NCI-H187 treated with DMSO at 0.1 percent for 48 hours (cell line): ENCODE measurements around the gene HMGXB3.
"Not testable (repeated sequence)": the region's sequence is repeated elsewhere in the genome, so short reads cannot be mapped to it uniquely, and the experiment has no call there.

Source experiments
- DNase-seq: peaks from one replicate; lab custom pipeline; 2025; lab: John Stamatoyannopoulos, UW

Gene HMGXB3

GRCh38 chr5:150022158-150022531, 21.6 kb downstream of the HMGXB3 start:
- DNase-seq = no peak

GRCh38 chr5:150022681-150023080, 22.1 kb downstream of the HMGXB3 start:
- no peak for DNase-seq

- DNase-seq = no peak
These were observed 22.6 kb downstream of the HMGXB3 start for GRCh38 chr5:150023136-150023535.

DNA sequence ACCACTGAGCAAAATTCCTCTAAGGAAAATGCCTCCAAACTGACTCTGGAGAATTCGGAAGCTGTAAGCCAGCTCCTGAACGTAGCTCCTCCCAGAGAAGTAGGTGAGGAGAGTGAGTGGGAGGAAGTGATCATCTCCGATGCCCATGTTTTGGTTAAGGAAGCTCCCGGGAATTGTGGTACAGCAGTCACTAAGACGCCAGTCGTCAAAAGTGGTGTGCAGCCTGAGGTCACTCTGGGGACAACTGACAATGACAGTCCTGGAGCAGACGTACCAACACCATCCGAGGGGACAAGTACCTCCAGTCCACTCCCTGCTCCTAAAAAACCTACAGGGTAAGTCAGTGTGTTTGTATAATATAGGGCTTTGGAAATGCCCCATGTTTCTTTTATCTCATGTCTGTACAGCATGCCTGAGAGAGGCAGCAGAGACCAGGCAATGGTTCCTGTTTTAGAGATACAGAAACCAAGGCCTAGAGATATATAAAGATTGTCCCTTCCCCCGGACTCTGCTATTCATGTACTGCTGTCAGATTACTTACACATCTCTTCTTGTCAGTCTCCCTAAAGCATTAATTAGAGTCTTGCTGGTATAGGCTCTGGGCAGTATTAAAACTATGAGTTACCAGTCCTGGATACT, 23.9 kb downstream of the HMGXB3 start:
- DNase-seq = no peak

DNA sequence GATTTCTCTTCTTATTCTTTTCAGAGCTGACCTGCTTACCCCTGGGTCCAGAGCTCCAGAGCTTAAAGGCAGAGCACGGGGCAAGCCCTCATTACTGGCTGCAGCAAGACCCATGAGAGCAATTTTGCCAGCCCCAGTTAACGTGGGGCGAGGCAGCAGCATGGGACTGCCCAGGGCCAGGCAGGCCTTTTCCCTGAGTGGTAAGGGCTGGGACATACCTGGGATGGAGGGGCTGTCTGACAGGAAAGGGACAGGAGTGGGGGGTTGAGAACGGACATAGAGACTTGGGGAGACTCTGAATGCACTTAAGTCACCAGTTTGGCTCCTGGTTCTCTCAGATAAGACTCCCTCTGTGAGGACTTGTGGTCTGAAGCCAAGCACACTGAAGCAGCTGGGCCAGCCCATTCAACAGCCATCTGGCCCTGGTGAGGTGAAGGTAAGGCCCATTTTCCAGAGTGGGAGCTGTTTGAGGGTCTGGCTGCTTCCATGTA, 26.2 kb downstream of the HMGXB3 start:
- DNase-seq = no peak

GRCh38 chr5:150028047-150028446, 27.5 kb downstream of the HMGXB3 start:
- DNase-seq = not testable (repeated sequence)

DNA sequence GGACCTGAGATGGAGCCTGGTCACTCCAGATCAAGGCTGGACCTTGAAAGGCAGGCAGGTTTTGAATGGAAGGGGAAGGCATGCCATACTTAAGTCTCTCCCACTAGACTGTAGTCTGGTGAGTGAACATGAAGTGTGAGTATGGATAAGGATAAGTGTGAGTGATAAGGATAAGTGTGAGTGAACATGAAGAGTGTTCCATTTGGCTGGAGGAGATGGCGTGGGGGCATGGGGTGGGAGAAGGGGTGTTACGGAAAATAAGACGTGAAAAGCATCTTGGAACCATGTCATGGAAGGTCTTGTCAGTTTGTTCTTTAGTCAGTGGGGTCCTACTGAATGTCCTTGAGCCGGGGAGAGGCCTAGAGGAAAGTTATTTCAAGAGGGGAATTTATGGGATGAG, 32.8 kb downstream of the HMGXB3 start:
- DNase-seq = no peak

- no peak for DNase-seq
These were observed 34.1 kb downstream of the HMGXB3 start for GRCh38 chr5:150034662-150035061.

DNA sequence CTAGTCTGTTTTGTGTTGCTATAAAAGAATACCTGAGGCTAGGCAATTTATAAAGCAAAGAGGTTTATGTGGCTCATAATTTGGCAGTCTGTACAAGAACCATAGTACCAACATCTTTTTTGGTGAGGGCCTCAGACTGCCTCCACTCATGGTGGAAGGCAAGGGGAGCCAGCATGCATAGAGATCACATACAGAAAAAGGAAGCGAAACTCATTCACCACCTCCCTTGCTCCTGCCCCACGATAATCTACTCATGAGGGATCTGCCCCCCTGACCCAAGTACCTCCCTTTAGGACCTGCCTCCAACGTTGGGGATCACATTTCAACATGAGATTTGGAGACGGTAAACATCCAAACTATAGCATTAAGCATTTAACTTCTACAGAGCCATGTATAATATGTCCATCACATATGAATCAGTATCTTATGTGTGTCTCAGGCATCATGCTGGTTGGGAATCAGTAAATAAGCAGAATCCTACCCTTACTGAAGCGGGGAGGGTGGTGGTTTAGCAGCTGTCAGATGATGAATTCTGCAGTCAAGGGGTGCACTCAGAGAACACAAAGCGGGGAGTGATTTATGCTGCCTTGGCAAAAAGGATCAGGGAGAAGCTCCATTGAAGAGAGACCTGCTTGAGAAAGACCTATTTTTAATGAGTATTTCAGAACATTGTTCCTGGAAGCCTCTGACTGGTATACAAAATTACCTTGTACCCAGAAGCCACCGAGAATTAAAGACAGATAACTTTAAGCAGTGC, 34.8 kb downstream of the HMGXB3 start:
- no peak for DNase-seq

GRCh38 chr5:150036513-150036912, 36.0 kb downstream of the HMGXB3 start:
- no peak for DNase-seq

GRCh38 chr5:150038547-150038946, 38.0 kb downstream of the HMGXB3 start:
- DNase-seq = no peak

DNA sequence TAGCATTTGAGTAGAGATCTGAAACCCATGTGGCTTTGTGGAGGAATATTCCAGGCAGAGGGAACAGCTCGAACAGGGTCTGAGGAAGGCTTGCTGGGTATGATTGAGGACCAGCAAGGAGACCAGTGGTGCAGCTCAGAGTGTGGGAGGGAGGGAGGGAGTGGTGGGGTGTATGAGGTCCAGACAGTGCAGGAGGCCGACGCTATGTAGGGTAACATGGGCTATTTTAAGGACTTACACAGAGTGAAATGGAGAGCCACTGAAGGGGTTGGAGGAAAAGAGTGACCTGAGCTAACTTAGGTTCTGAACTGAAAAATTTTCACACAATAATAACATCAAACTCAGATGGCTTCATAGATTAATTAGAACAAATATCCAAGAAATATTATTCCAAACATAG, 41.9 kb downstream of the HMGXB3 start:
- no peak for DNase-seq

DNA sequence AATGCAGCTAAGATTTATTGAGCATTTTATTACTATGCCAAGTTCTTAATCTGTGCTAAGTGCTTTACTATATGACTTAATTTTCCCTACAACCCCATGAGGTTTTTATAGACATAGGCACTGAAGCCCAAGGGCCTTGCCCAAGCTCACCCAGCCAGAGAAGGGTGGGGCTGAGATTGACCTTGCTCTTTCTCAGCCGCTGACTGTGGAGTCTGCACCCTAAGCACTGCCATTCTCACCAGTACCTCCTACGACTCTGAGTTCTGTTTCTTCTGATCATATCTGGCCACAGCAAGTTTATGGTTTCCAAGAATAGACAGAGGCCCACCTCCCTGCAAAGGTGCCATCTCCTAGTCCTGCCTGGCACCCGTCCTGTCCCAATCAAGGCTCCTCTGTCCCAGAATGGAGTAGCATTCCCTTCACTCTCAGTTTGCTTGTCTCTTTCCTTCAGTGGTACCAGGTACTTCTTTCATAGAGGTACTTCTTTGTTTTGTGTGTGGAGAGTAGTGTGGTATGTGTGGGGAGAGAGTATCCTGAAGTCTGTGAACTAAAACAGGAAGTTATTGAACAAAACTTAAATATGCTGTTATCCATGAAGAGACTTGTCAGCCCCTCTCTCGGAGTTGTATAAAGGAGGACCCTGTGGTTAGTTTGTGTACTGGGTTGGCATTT, 43.3 kb downstream of the HMGXB3 start:
- no peak for DNase-seq

- DNase-seq = no peak
These were observed 43.8 kb downstream of the HMGXB3 start for GRCh38 chr5:150044329-150044681.

DNA sequence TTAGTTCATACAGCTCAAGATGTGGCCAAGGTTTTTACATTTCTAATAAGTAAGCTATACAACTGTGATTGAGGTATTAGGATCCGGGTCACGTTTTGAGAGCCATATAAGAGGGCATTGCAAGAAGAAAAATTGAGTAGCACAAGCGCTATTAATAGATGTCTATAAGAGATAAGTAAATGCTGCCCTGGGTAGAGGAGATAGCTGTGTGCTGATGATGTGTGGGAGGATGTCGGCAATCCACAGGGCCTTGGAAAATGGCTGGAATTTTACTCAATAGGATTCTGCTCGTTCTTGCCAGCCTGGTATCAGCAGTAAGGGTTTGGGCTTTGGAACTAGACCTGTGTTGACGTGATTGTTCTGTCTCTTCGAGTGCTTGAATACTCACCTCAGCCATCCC, 44.2 kb downstream of the HMGXB3 start:
- DNase-seq = no peak

DNA sequence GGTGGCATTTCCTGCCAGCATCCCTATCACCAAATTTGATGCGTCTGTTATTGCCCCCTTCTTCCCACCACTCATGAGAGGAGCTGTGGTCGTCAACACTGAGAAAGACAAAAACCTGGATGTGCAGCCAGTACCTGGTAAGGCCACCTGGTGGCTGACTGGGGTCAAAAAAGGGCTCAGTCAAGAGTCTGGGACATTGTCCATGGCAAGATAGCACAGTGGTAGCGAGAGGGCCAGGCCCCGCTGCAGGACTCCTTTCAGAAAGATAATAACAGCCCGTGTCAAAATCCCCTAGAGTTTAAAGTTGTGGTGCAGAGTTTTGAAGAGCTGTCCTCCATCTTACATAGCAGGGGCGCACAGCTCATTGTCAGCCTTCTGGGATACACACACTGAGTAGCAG, 45.0 kb downstream of the HMGXB3 start:
- DNase-seq = no peak

GRCh38 chr5:150046031-150046430, 45.5 kb downstream of the HMGXB3 start:
- DNase-seq = no peak

DNA sequence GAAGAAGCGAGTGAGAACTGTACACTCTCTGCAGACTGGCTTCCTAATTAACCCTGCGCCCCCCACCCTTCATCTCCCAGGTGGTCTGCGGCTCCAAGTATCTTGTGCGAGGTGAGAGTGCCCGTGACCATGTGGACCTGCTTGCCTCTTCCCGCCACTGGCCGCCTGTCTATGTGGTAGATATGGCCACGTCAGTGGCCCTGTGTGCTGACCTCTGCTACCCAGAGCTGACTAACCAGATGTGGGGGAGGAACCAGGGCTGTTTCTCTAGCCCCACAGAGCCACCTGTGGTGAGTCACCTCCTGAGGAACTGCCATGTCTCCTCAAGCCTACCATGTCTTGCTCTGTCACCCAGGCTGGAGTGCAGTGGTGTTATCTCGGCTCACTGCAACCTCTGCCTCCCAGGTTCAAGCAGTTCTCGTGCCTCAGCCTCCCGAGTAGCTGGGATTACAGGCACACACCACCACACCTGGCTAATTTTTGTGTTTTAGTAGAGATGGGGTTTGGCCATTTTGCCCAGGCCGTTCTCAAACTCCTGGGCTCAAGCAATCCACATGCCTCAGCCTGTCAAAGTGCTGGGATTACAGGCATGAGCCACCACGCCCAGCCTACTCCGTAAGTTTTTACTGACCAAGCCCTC, 49.8 kb downstream of the HMGXB3 start:
- not testable (repeated sequence) for DNase-seq

GRCh38 chr5:150051657-150052195, 51.2 kb downstream of the HMGXB3 start:
- DNase-seq = no peak

- no peak for DNase-seq
These were observed 51.9 kb downstream of the HMGXB3 start for GRCh38 chr5:150052226-150052955.

DNA sequence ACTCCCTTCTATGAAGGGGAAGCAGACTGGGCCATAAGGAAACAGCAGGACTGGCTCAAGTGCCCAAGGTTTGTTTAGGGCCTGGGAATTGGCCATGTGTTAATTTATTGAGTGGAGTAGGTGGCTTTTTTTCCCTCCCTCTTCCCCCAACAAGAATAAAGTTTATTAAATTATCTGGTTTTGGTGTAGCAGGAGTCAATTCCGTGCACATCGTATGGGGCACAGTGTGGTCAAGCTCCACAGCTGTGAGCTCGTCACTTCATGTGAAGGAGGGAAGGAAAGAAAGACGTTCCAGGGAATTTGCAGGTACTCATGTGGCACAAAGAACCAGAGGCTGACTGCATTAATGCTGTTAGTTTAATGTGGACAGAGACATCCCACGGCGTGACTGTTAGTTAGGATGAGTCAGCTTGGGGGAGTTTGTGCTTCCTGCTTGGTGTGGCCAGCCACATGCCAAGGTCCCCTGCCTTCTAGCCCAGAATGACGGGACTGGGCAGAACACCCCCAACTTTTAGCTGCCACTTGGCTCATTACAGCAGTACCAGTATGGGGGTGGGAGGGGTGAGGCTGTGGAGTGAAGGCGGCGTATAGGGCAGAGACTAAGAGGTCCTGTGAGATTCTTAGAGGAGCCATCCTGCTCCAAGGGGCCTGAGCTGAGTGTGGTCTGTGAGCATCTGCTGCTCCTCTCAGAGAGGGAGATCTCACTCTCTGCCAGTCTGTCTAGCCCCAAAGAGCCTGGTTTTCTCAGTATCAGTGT, 52.6 kb downstream of the HMGXB3 start:
- DNase-seq = no peak
